ENCODE results near the gene NLK. TPM values are rescaled to one million over a fixed set of nuclear protein-coding genes. Genes with fewer than 3 reads are reported as not detected.

Gene NLK
- total RNA-seq, 1 experiment from 2014 or later: 14.6 TPM

DNA sequence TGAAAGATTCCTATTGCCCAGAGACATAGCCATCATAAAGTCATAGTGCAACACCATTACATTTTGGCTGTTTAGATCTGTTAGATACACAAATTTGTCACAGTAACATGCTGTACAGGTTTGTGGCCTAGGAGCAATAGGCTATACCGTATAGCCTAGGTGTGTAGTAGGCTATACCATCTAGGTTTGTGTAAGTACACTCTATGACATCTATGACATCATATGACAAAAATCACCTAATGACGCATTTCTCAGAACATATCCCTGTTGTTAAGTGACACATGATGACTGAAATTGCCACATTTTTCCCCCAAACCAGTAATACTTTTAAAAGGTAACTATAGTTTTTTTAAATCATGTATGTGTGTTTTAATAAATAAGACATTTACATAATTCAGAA is 43.3 kb downstream of the NLK start:
- no peak for TF ChIP-seq CTCF (IDR thresholded peaks at IDR 0.05; ENCODE audit: unreplicated experiment)
- Mint-ChIP-seq H3K27ac (ENCODE audit: low read depth, unreplicated experiment) (no peak overlapping the region), H3K36me3 (ENCODE audit: insufficient read depth, unreplicated experiment) (no peaks in the 10 kb centered on the region), H3K9me3 (ENCODE audit: unreplicated experiment) (no peaks in the 10 kb centered on the region), H3K4me3 (ENCODE audit: unreplicated experiment) (no peak overlapping the region), H3K4me1 (ENCODE audit: insufficient read depth, unreplicated experiment) (no peaks in the 10 kb centered on the region), H3K27me3 (ENCODE audit: insufficient read depth, unreplicated experiment) (no peaks in the 10 kb centered on the region)
- intact Hi-C loops (cut with micrococcal nuclease): no loop called here
- BruUV-seq (replicated peaks): no TSS peak
- DNase-seq (ENCODE audit: unreplicated experiment): no peak
- CTCF ChIA-PET: interaction anchor here (0.7 kb wide), 1 partner anchor 15 kb away, joined by 3 read pairs; no protein-coding TSS in a partner anchor
- POLR2A ChIA-PET: interaction anchor here (0.7 kb wide), 1 partner anchor 8 kb away, joined by 5 read pairs; no protein-coding TSS in a partner anchor

DNA sequence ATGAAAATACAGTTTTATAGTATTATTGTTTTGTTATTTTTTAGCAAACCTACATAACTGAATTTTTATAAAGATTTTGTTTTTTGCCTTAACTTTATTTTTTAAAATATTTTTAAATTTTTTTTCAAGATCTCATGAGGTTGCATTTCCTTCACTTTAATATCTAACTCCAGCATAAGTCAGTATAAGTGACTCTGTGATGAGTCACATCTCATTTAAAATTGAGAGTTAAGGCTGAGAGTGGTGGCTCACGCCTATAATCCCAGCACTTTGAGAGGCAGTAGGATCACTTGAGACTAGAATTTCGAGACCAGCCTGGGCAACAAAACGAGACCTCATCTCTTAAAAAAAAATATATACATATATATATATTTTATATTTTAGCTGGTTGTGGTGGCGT is 44.0 kb downstream of the NLK start:
- TF ChIP-seq CTCF (IDR thresholded peaks at IDR 0.05; ENCODE audit: unreplicated experiment): no peak
- H3K4me3 Mint-ChIP-seq (ENCODE audit: unreplicated experiment): no peak overlapping the region
- ChIA-PET CTCF (no interaction called here), POLR2A (interaction anchor here (0.7 to 1.6 kb wide), 2 partner anchors 8 to 25 kb away, joined by 5 to 7 read pairs; no protein-coding TSS in a partner anchor)
- peak; percentile 13 for DNase-seq (ENCODE audit: unreplicated experiment)
- intact Hi-C loops (cut with micrococcal nuclease): no loop called here
- no peaks in the 10 kb centered on the region for H3K9me3 Mint-ChIP-seq (ENCODE audit: unreplicated experiment)
- H3K4me1 Mint-ChIP-seq (ENCODE audit: insufficient read depth, unreplicated experiment): no peaks in the 10 kb centered on the region
- no TSS peak for BruUV-seq (replicated peaks)
- H3K36me3 Mint-ChIP-seq (ENCODE audit: insufficient read depth, unreplicated experiment): no peaks in the 10 kb centered on the region
- H3K27ac Mint-ChIP-seq (ENCODE audit: low read depth, unreplicated experiment): no peak overlapping the region
- no peaks in the 10 kb centered on the region for H3K27me3 Mint-ChIP-seq (ENCODE audit: insufficient read depth, unreplicated experiment)

GRCh38 chr17:28087743-28088142 is 45.3 kb downstream of the NLK start:
- ChIA-PET CTCF (interaction anchor here (0.6 kb wide), 1 partner anchor 234 kb away, joined by 3 read pairs; no protein-coding TSS in a partner anchor), POLR2A (interaction anchor here (1.0 to 1.6 kb wide), 2 partner anchors 24 to 46 kb away, joined by 3 to 7 read pairs; no protein-coding TSS in a partner anchor)
- no peak for DNase-seq (ENCODE audit: unreplicated experiment)
- Mint-ChIP-seq H3K27me3 (ENCODE audit: insufficient read depth, unreplicated experiment) (no peaks in the 10 kb centered on the region), H3K27ac (ENCODE audit: low read depth, unreplicated experiment) (no peak overlapping the region), H3K9me3 (ENCODE audit: unreplicated experiment) (no peaks in the 10 kb centered on the region), H3K36me3 (ENCODE audit: insufficient read depth, unreplicated experiment) (no peaks in the 10 kb centered on the region), H3K4me3 (ENCODE audit: unreplicated experiment) (no peak overlapping the region), H3K4me1 (ENCODE audit: insufficient read depth, unreplicated experiment) (no peaks in the 10 kb centered on the region)
- no peak for TF ChIP-seq CTCF (IDR thresholded peaks at IDR 0.05; ENCODE audit: unreplicated experiment)
- BruUV-seq (replicated peaks): no TSS peak
- intact Hi-C loops (cut with micrococcal nuclease): no loop called here

GRCh38 chr17:28090551-28090950 is 48.1 kb downstream of the NLK start:
- Mint-ChIP-seq H3K36me3 (ENCODE audit: insufficient read depth, unreplicated experiment) (no peaks in the 10 kb centered on the region), H3K4me1 (ENCODE audit: insufficient read depth, unreplicated experiment) (no peaks in the 10 kb centered on the region), H3K27ac (ENCODE audit: low read depth, unreplicated experiment) (no peak overlapping the region), H3K27me3 (ENCODE audit: insufficient read depth, unreplicated experiment) (no peaks in the 10 kb centered on the region), H3K4me3 (ENCODE audit: unreplicated experiment) (no peak overlapping the region), H3K9me3 (ENCODE audit: unreplicated experiment) (no peaks in the 10 kb centered on the region)
- intact Hi-C loops (cut with micrococcal nuclease): no loop called here
- BruUV-seq (replicated peaks): no TSS peak
- no peak for DNase-seq (ENCODE audit: unreplicated experiment)
- ChIA-PET CTCF (no interaction called here), POLR2A (no interaction called here)
- TF ChIP-seq CTCF (IDR thresholded peaks at IDR 0.05; ENCODE audit: unreplicated experiment): no peak

Data from MCF 10A (cell line).